Measurements from ENCODE around the gene RBMS3. TPM values are rescaled to one million over a fixed set of nuclear protein-coding genes. Genes with fewer than 3 reads are reported as not detected.

Gene RBMS3
- total RNA-seq, 2 experiments from 2014 or later, result 1.0 TPM; not detected in 1

DNA sequence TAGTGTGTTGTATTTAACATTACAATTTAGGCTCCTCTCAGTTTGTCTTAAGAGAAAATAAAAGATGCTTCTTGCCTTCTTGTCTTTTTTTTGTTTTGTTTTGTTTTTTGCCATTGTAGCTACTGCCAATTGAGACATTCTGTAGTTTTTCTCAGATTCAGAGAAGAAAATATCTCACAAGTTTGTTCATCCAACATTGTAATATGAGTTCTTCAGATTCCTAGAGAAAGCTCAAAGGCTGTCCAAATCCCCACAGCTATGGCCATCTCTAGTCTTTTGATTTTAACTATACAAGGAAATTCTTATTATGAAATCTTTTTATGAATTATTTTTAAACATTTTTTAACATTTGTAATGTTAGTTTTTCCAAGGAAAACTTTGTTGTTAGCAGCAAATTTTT is 264.7 kb downstream of the RBMS3 start:
- BruUV-seq (replicated peaks), result no TSS peak
- CTCF ChIA-PET (ENCODE audit: unreplicated experiment), result no interaction called here
- intact Hi-C loops (cut with micrococcal nuclease; ENCODE audit: unreplicated experiment), result no loop called here

DNA sequence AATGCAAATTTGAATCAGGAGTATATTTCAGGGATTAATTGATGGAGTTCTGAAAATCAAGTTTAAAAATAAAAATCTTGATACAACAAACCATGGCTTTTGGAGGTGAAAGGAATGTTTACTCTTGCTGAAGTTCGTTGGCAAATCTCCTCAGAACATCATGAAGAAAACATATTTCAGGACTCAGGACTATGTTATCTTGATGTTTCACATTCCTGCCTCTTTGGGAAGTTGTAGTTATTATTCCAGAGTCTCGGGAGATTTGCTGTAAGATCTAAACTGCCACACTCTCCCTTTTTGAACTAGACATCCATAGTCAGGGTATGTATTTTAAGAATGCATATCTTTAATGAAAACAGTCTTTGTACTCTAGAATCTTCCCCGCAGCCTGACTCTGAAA is 271.2 kb downstream of the RBMS3 start:
- no peaks in the 10 kb centered on the region for H3K4me1 ChIP-seq (ENCODE audit: insufficient read depth, low read length, poor library complexity, severe bottlenecking)
- no peak for TF ChIP-seq EZH2phosphoT487 (IDR thresholded peaks at IDR 0.05; ENCODE audit: borderline replicate concordance, low read depth, low read length)
- TF ChIP-seq, protein P1, sequence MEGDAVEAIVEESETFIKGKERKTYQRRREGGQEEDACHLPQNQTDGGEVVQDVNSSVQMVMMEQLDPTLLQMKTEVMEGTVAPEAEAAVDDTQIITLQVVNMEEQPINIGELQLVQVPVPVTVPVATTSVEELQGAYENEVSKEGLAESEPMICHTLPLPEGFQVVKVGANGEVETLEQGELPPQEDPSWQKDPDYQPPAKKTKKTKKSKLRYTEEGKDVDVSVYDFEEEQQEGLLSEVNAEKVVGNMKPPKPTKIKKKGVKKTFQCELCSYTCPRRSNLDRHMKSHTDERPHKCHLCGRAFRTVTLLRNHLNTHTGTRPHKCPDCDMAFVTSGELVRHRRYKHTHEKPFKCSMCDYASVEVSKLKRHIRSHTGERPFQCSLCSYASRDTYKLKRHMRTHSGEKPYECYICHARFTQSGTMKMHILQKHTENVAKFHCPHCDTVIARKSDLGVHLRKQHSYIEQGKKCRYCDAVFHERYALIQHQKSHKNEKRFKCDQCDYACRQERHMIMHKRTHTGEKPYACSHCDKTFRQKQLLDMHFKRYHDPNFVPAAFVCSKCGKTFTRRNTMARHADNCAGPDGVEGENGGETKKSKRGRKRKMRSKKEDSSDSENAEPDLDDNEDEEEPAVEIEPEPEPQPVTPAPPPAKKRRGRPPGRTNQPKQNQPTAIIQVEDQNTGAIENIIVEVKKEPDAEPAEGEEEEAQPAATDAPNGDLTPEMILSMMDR (conservative IDR thresholded peaks at IDR 0.05; ENCODE audit: low read length), result no peak
- no peaks in the 10 kb centered on the region for H3K36me3 ChIP-seq (ENCODE audit: insufficient read depth, low read length)
- intact Hi-C loops (cut with micrococcal nuclease; ENCODE audit: unreplicated experiment), result no loop called here
- H3K4me2 ChIP-seq (ENCODE audit: low read length), result no peak overlapping the region
- no peaks in the 10 kb centered on the region for H3K79me2 ChIP-seq (ENCODE audit: insufficient read depth, low read depth, low read length)
- peak overlapping the region; percentile 41; the same call in 1 of the 2 replicates for H2AFZ ChIP-seq (ENCODE audit: low read length)
- H3K9me2 ChIP-seq (ENCODE audit: insufficient read depth, low read length), result no peaks in the 10 kb centered on the region
- no peaks in the 10 kb centered on the region for H4K20me1 ChIP-seq (ENCODE audit: insufficient read depth, low read length)
- POLR2A ChIA-PET, result no interaction called here
- no peak overlapping the region for H3K4me3 ChIP-seq (ENCODE audit: low read depth, low read length, poor library complexity, severe bottlenecking)
- CTCF ChIA-PET (ENCODE audit: unreplicated experiment), result no interaction called here
- BruUV-seq (replicated peaks), result no TSS peak
- H3K9me3 ChIP-seq (ENCODE audit: low read length), result no peaks in the 10 kb centered on the region
- H3K27ac ChIP-seq (ENCODE audit: low read depth, low read length, poor library complexity, severe bottlenecking), result no peak overlapping the region
- DNase-seq (ENCODE audit: low spot score), result no peak

More for the DNA sequence above, 264.7 kb downstream of the RBMS3 start:
- POLR2A ChIA-PET, result interaction anchor here (1.0 to 1.1 kb wide), 3 partner anchors 12 to 70 kb away, joined by 3 read pairs; no protein-coding TSS in a partner anchor
- H3K9me3 ChIP-seq (ENCODE audit: low read length), result no peaks in the 10 kb centered on the region
- H3K4me1 ChIP-seq (ENCODE audit: insufficient read depth, low read length, poor library complexity, severe bottlenecking), result no peaks in the 10 kb centered on the region
- no peak overlapping the region for H3K27ac ChIP-seq (ENCODE audit: low read depth, low read length, poor library complexity, severe bottlenecking)
- no peak overlapping the region for H3K4me3 ChIP-seq (ENCODE audit: low read depth, low read length, poor library complexity, severe bottlenecking)
- no peaks in the 10 kb centered on the region for H3K36me3 ChIP-seq (ENCODE audit: insufficient read depth, low read length)
- no peaks in the 10 kb centered on the region for H3K79me2 ChIP-seq (ENCODE audit: insufficient read depth, low read depth, low read length)
- TF ChIP-seq, protein P1 (conservative IDR thresholded peaks at IDR 0.05; ENCODE audit: low read length), result no peak
- no peak for TF ChIP-seq EZH2phosphoT487 (IDR thresholded peaks at IDR 0.05; ENCODE audit: borderline replicate concordance, low read depth, low read length)
- H3K9me2 ChIP-seq (ENCODE audit: insufficient read depth, low read length), result no peaks in the 10 kb centered on the region
- H3K4me2 ChIP-seq (ENCODE audit: low read length), result no peak overlapping the region
- no peak for DNase-seq (ENCODE audit: low spot score)
- H4K20me1 ChIP-seq (ENCODE audit: insufficient read depth, low read length), result no peaks in the 10 kb centered on the region
- H2AFZ ChIP-seq (ENCODE audit: low read length), result no peak overlapping the region

DNA sequence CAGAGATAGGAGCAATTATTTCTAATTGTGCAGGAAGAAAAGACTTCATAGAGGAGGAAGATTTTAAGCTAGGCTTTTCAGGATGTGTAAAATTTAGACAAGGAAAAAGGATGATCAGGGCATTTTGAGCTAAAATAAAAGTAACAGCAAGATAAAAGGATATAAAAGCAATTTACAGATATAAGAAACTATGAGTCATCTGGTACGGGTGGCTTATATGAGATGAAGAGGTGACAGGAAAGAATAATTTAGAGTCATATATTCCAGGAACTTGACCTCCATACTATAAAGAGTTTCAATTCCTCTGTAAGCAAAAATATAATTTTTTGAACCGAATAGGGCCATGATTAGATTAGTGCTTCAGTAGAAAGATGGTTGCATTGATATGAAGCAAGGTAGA is 273.7 kb downstream of the RBMS3 start:
- H3K79me2 ChIP-seq (ENCODE audit: insufficient read depth, low read depth, low read length), result no peaks in the 10 kb centered on the region
- H2AFZ ChIP-seq (ENCODE audit: low read length), result no peak overlapping the region
- no peak for DNase-seq (ENCODE audit: low spot score)
- no peaks in the 10 kb centered on the region for H3K36me3 ChIP-seq (ENCODE audit: insufficient read depth, low read length)
- BruUV-seq (replicated peaks), result no TSS peak
- intact Hi-C loops (cut with micrococcal nuclease; ENCODE audit: unreplicated experiment), result no loop called here
- ChIA-PET CTCF (ENCODE audit: unreplicated experiment) (no interaction called here), POLR2A (no interaction called here)
- H3K4me2 ChIP-seq (ENCODE audit: low read length), result no peak overlapping the region
- no peaks in the 10 kb centered on the region for H3K9me3 ChIP-seq (ENCODE audit: low read length)
- no peak for TF ChIP-seq EZH2phosphoT487 (IDR thresholded peaks at IDR 0.05; ENCODE audit: borderline replicate concordance, low read depth, low read length)
- TF ChIP-seq, protein P1 (conservative IDR thresholded peaks at IDR 0.05; ENCODE audit: low read length), result no peak
- H3K4me1 ChIP-seq (ENCODE audit: insufficient read depth, low read length, poor library complexity, severe bottlenecking), result no peaks in the 10 kb centered on the region
- H3K9me2 ChIP-seq (ENCODE audit: insufficient read depth, low read length), result peaks cover 5% of the 10 kb centered on the region
- H3K27ac ChIP-seq (ENCODE audit: low read depth, low read length, poor library complexity, severe bottlenecking), result no peak overlapping the region
- no peaks in the 10 kb centered on the region for H4K20me1 ChIP-seq (ENCODE audit: insufficient read depth, low read length)
- no peak overlapping the region for H3K4me3 ChIP-seq (ENCODE audit: low read depth, low read length, poor library complexity, severe bottlenecking)

Data from OCI-LY7 (cell line).